ENCODE measurements around the gene ZNF428. TPM values are rescaled to one million over a fixed set of nuclear protein-coding genes. Genes with fewer than 3 reads are reported as not detected.
"Not testable (repeated sequence)": the region's sequence is repeated elsewhere in the genome, so short reads cannot be mapped to it uniquely, and the experiment has no call there.

The ZNF428 gene
- total RNA-seq, 2 donors from 2014 or later: 21.5 to 27.4 TPM

- no peak overlapping the region for H3K4me3 ChIP-seq
- TF ChIP-seq CTCF (IDR thresholded peaks at IDR 0.05): no peak
- H3K27ac ChIP-seq: no peak overlapping the region
- no peaks in the 10 kb centered on the region for H3K9me3 ChIP-seq
- H3K4me1 ChIP-seq: no peaks in the 10 kb centered on the region
- intact Hi-C loops (cut with DNase I): loop anchor here (10.0 kb wide), 1 partner anchor 52 kb away; no protein-coding TSS in a partner anchor
- no peaks in the 10 kb centered on the region for H3K36me3 ChIP-seq
- H3K9ac ChIP-seq (ENCODE audit: low read depth in 2 of 2, low read length in 2 of 2): no peak overlapping the region
- DNase-seq: no peak
- H3K27me3 ChIP-seq: no peaks in the 10 kb centered on the region
Measured at GRCh38 chr19:43656436-43656835, 37.0 kb upstream of the ZNF428 start.

- no peaks in the 10 kb centered on the region for H3K4me1 ChIP-seq
- H3K4me3 ChIP-seq: no peak overlapping the region
- TF ChIP-seq CTCF (IDR thresholded peaks at IDR 0.05): no peak
- no peak overlapping the region for H3K9ac ChIP-seq (ENCODE audit: low read depth in 2 of 2, low read length in 2 of 2)
- no peaks in the 10 kb centered on the region for H3K27me3 ChIP-seq
- H3K9me3 ChIP-seq: no peaks in the 10 kb centered on the region
- H3K36me3 ChIP-seq: no peaks in the 10 kb centered on the region
- no peak for DNase-seq
- no peak overlapping the region for H3K27ac ChIP-seq
- intact Hi-C loops (cut with DNase I): loop anchor here (5.0 to 10.0 kb wide), 3 partner anchors 48 to 205 kb away; no protein-coding TSS in a partner anchor
Measured at GRCh38 chr19:43652546-43652874, 33.1 kb upstream of the ZNF428 start.

GRCh38 chr19:43651758-43652545 is 32.5 kb upstream of the ZNF428 start:
- H3K36me3 ChIP-seq: no peaks in the 10 kb centered on the region
- H3K4me3 ChIP-seq: no peak overlapping the region
- no peaks in the 10 kb centered on the region for H3K9me3 ChIP-seq
- DNase-seq: peak; percentile 61
- TF ChIP-seq CTCF (IDR thresholded peaks at IDR 0.05): peak; percentile 74
- H3K27ac ChIP-seq: no peak overlapping the region
- H3K9ac ChIP-seq (ENCODE audit: low read depth in 2 of 2, low read length in 2 of 2): no peak overlapping the region
- no peaks in the 10 kb centered on the region for H3K27me3 ChIP-seq
- intact Hi-C loops (cut with DNase I): loop anchor here (5.0 to 10.0 kb wide), 3 partner anchors 47 to 205 kb away; no protein-coding TSS in a partner anchor
- H3K4me1 ChIP-seq: no peaks in the 10 kb centered on the region

GRCh38 chr19:43650276-43650675 is 30.8 kb upstream of the ZNF428 start:
- H3K4me1 ChIP-seq; H3K36me3 ChIP-seq; H3K9ac ChIP-seq (ENCODE audit: low read depth in 2 of 2, low read length in 2 of 2); H3K27me3 ChIP-seq; H3K9me3 ChIP-seq; DNase-seq; H3K4me3 ChIP-seq; H3K27ac ChIP-seq: not testable (repeated sequence)
- intact Hi-C loops (cut with DNase I): loop anchor here (5.0 to 10.0 kb wide), 3 partner anchors 45 to 203 kb away; no protein-coding TSS in a partner anchor

- no peak for DNase-seq
- no peak overlapping the region for H3K27ac ChIP-seq
- no peaks in the 10 kb centered on the region for H3K4me1 ChIP-seq
- no peak for TF ChIP-seq CTCF (IDR thresholded peaks at IDR 0.05)
- no peaks in the 10 kb centered on the region for H3K9me3 ChIP-seq
- H3K4me3 ChIP-seq: no peak overlapping the region
- H3K36me3 ChIP-seq: no peaks in the 10 kb centered on the region
- H3K9ac ChIP-seq (ENCODE audit: low read depth in 2 of 2, low read length in 2 of 2): no peak overlapping the region
- intact Hi-C loops (cut with DNase I): no loop called here
- no peaks in the 10 kb centered on the region for H3K27me3 ChIP-seq
Measured at GRCh38 chr19:43649514-43649913, 30.1 kb upstream of the ZNF428 start.

GRCh38 chr19:43648633-43649032 is 29.2 kb upstream of the ZNF428 start:
- H3K36me3 ChIP-seq: no peaks in the 10 kb centered on the region

More at GRCh38 chr19:43648633-43649032, 29.2 kb upstream of the ZNF428 start:
- H3K9ac ChIP-seq (ENCODE audit: low read depth in 2 of 2, low read length in 2 of 2): no peak overlapping the region
- no peaks in the 10 kb centered on the region for H3K27me3 ChIP-seq
- intact Hi-C loops (cut with DNase I): no loop called here
- no peak overlapping the region for H3K27ac ChIP-seq
- H3K4me3 ChIP-seq: no peak overlapping the region
- no peaks in the 10 kb centered on the region for H3K4me1 ChIP-seq
- DNase-seq: no peak
- H3K9me3 ChIP-seq: no peaks in the 10 kb centered on the region
- TF ChIP-seq CTCF (IDR thresholded peaks at IDR 0.05): no peak

Measured in colonic mucosa (tissue), 4 donors.